ENCODE data around the gene PRR20C.
"Not testable (repeated sequence)": the region's sequence is repeated elsewhere in the genome, so short reads cannot be mapped to it uniquely, and the experiment has no call there.

Gene PRR20C

GRCh38 chr13:57153761-57154160 lies at the start of gene PRR20C:
Gene PRR20C, plus strand, starts transcription at chr13:57154061. Its CDS starts 387 bp downstream, at chr13:57154448.
- DNase-seq (ENCODE audit: low spot score): not testable (repeated sequence)

DNA sequence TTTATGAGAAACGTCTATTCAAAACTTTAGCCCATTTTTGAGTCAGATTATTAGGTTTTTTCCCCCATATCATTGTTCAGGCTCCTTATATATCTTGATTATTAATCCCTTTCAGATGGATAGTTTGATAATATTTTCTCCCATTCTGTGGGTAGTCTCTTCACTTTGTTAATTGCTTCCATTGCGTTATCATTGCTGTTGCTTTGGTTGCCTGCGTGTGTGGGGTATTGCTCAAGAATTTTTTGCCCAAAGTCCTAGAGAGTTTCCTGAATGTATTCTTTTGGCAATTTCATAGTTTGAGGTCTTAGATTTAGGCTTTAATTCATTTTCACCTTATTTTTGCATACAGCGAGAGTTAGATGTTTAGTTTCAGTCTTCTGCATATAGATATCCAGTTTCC lies 38.9 kb upstream of the PRR20C start:
- no peak for DNase-seq (ENCODE audit: low spot score)

DNA sequence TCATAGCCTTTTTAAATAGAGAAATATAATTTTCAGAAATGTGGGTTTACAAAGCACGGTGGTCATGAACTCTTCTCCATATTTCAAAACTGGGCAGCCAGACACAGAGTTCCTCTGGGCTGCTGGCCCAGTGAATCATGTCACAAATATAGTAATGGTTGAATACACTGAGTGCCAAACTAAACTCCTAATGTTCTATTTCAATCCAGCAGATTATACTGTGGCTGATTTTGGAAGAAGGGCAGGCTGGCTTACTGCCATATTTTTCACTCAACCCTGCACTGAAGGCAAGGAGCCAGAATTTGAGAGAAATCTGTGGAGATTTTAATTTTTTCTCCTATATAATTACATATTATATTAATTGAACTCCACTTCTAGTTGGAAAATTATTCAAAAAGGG lies 30.2 kb upstream of the PRR20C start:
- peak; percentile 4 for DNase-seq (ENCODE audit: low spot score)

DNA sequence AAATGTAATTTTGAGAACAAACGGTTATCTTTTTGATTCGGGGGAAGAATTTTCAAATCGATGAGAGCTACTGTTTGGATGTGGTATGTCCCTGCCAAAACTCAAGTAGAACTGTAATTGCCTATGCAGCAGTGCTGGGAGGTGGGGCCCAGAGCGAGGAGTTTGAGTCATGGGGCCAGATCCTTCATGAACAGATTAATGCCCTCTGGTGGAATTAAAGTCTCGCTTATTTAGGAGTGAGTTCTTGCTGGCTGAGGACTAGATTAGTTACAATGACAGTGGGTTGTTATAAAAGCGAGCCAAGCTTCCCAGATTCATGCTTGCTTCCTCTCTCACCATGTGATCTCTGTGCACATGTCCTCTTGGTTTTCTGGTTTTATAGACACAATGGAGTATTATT lies 25.0 kb upstream of the PRR20C start:
- no peak for DNase-seq (ENCODE audit: low spot score)

GRCh38 chr13:57136093-57136492 lies 17.8 kb upstream of the PRR20C start:
- DNase-seq (ENCODE audit: low spot score): no peak

DNA sequence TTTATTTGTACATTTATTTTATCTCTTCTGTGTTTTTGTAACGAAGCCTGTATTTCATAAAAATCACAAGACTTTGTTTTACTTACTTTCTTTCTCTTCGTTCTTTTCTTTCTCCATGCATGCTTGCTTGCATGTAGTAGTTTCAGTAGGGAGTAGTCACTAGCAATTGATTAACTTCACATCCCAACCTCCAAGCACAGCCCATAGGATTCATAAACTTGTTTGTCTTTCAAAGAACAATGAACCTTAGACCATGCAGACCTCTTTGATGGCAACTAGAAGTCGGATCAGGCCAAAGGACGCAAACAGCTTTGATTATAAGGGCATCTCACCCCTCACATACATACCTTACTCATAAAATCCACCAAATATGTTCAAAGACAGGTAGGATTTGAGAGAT lies 16.3 kb upstream of the PRR20C start:
- no peak for DNase-seq (ENCODE audit: low spot score)

- DNase-seq (ENCODE audit: low spot score): no peak
Measured at GRCh38 chr13:57138988-57139387, 14.9 kb upstream of the PRR20C start.

DNA sequence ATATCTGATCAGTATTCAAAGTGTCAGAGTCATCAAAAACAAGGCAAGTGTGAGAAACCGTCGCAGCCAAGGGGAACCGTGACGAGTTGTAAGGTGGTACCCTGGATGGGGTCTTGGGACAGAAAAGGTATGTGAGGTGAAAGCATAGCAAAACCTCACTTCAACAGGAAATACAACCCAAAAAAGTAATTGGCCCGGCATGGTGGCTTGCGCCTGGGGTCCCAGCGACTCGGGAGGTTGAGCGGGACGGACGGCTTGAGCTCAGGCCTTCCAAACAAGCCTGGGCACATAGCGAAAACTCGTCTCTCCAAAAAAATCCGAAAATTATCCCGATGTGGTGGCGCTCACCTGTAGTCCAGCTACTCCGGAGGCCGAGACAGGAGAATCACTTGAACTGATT lies 14.1 kb upstream of the PRR20C start:
- DNase-seq (ENCODE audit: low spot score): not testable (repeated sequence)

DNA sequence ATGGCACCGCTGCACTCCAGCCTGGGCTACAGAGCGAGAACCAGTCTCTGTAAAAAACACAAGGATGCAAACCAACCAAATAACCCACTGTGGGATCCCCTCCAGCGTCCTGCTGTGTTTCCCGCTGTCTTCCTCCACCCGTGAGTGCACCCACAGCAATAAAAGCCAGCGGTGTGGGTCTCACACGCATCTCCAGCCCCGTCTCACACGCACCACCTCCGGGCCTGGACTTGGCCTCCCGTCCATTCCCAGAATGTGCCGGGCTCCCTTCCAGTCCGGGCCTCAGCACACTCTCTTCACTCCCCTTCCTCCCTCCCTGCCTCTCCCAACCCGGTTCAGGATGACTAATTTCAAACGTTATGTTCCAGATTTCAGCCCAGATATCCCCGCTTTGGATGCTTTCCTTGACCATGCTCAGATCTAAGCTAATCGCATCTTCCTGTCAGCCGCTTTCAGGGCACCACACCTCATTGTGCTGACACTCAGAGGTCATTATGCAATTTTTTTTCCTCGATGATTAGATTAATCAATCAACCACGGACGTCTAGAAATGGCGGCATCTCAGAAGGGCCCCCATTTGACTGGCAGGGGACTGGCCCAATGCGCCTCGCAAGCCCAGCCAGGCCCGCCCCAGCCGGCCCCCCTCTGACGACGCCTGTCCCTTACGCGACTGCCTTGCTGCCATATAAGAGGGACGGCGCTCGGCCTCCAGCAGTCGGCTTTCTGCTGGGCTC lies 13.5 kb upstream of the PRR20C start, which contains the start of gene PRR20A:
Gene PRR20A, plus strand, starts transcription at position 684 of the 734 bp plus-strand sequence. CDS start 387 bp downstream, outside the sequence.
- DNase-seq (ENCODE audit: low spot score): not testable (repeated sequence)

- DNase-seq (ENCODE audit: low spot score): not testable (repeated sequence)
Measured at GRCh38 chr13:57147188-57147587, 6.7 kb upstream of the PRR20C start, which contains the start of gene PRR20B. Gene PRR20B, plus strand, starts transcription at chr13:57147488. Its CDS starts 387 bp downstream, at chr13:57147875.

GRCh38 chr13:57148106-57148505 lies 5.8 kb upstream of the PRR20C start:
- DNase-seq (ENCODE audit: low spot score): not testable (repeated sequence)

DNA sequence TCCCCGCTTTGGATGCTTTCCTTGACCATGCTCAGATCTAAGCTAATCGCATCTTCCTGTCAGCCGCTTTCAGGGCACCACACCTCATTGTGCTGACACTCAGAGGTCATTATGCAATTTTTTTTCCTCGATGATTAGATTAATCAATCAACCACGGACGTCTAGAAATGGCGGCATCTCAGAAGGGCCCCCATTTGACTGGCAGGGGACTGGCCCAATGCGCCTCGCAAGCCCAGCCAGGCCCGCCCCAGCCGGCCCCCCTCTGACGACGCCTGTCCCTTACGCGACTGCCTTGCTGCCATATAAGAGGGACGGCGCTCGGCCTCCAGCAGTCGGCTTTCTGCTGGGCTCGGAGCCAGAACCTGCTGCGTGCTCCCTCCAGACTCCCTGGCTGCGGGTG lies 6.5 kb downstream of the PRR20C start, which contains the start of gene PRR20D:
Gene PRR20D, plus strand, starts transcription at position 301 of the 400 bp plus-strand sequence. CDS start 387 bp downstream, outside the sequence.
- not testable (repeated sequence) for DNase-seq (ENCODE audit: low spot score)

- DNase-seq (ENCODE audit: low spot score): not testable (repeated sequence)
Measured at GRCh38 chr13:57166897-57167296, 13.0 kb downstream of the PRR20C start, which contains the start of gene PRR20E. Gene PRR20E, plus strand, starts transcription at chr13:57167197. Its CDS starts 387 bp downstream, at chr13:57167584.

GRCh38 chr13:57191667-57192066 lies 37.8 kb downstream of the PRR20C start:
- no peak for DNase-seq (ENCODE audit: low spot score)

Data from globus pallidus (tissue), 1 donor.